Cardiac fibroblast (primary cell): Measurements from ENCODE around the gene APH1B.

Experiments used
- DNase-seq, 2 donors: peaks; one replicate each; pipeline versions ENCODE4 v3.0.0 to v3.0.0-alpha.2; 2010; ENCODE audit warnings: low read depth in 2 of 2
- H3K4me3 ChIP-seq, 2 donors: replicated peaks in 1 of 2; 1 replicate in 1 of 2; 2 replicates in 1 of 2; pipeline ENCODE4 v1.5.1; 2011; ENCODE audit warnings: low read depth in 2 of 2, low read length in 2 of 2, mild to moderate bottlenecking in 2 of 2, moderate library complexity in 1 of 2
- TF ChIP-seq, protein P1 (sequence below): IDR thresholded peaks from one replicate; pipeline ENCODE4 v1.5.1; 2011; ENCODE audit warnings: low read depth, mild to moderate bottlenecking, low read length, inconsistent platforms

APH1B gene

DNA sequence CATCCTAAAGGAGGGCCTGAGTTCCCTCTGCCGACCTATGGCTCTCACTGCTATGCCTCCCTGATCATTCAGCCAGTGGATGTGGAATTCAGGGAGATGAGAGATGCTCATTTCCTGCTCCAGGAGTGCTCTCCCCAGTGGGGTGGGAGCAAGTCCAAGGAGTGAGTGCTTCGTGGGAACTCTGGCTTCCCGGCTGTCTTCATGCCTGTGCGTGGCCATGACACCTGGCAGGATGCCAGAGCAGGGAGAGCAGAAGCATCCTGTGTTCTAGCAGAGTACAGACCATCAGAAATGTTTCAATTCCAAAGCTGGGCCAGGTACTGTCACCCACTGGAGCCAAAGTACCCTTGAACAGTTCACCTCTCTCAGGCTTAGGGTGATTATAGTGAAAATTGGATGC lies 45.1 kb downstream of the APH1B start:
- TF ChIP-seq, protein P1, sequence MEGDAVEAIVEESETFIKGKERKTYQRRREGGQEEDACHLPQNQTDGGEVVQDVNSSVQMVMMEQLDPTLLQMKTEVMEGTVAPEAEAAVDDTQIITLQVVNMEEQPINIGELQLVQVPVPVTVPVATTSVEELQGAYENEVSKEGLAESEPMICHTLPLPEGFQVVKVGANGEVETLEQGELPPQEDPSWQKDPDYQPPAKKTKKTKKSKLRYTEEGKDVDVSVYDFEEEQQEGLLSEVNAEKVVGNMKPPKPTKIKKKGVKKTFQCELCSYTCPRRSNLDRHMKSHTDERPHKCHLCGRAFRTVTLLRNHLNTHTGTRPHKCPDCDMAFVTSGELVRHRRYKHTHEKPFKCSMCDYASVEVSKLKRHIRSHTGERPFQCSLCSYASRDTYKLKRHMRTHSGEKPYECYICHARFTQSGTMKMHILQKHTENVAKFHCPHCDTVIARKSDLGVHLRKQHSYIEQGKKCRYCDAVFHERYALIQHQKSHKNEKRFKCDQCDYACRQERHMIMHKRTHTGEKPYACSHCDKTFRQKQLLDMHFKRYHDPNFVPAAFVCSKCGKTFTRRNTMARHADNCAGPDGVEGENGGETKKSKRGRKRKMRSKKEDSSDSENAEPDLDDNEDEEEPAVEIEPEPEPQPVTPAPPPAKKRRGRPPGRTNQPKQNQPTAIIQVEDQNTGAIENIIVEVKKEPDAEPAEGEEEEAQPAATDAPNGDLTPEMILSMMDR, result no peak
- peak; percentile 52 to 56 for DNase-seq

DNA sequence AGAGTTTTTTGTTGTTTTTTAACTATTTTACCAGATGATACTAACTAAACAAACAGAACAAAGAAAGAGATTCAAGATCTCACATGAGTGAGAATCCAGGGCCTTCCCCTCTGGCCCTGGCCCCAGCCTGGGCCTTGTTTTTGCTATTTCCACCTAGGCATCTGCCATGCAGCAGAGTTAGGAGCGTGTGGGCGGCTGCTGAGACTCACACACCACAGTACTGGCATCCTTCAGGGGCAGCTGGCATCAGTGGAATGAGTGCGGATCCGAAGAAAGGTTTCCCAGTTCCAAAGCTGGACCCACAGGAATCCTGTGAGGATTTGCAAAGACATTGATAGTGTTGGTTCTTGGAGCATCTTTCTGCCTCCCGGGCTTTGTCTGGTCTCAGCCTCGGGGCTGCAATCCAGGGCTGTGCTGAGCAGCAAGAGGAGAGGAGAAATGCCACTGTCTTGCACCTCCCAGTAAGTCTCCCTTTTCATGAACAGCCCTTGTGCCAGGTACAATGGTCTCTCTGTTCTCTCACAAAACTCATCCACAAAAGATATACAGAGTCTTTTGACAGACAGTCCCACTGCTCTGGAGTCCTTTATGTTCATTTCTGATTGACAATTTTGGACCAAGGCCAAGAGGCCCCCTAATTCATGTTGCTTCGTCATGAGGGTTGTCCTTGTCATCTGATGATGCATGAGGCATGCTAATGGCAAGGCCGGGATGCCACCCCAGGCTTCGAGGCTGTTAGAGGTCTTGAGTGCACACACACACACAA lies 46.6 kb downstream of the APH1B start:
- DNase-seq, result no peak
- H3K4me3 ChIP-seq, result no peak overlapping the region
- TF ChIP-seq, protein P1, result no peak

More for the DNA sequence above, 45.1 kb downstream of the APH1B start:
- no peak overlapping the region for H3K4me3 ChIP-seq

DNA sequence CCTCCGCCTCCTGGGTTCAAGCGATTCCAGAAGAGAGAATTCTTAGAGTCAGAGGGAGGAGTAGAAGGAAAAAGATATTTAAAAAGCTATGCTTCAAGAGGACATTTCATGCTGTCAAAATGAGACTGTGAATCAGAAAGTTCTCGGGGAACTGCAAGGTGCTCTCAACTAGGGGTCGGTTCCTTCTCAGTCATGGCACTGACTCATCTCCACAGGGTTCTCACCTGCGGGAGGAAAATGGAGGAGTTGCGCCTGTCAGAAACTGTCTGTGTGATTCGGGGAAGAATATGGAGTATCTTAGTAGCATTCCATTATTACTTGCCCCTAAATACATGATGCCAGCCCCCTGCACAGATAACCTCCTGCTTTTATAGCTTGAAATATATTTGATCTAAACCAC lies 47.4 kb downstream of the APH1B start:
- H3K4me3 ChIP-seq, result no peak overlapping the region
- TF ChIP-seq, protein P1, result no peak
- no peak for DNase-seq

DNA sequence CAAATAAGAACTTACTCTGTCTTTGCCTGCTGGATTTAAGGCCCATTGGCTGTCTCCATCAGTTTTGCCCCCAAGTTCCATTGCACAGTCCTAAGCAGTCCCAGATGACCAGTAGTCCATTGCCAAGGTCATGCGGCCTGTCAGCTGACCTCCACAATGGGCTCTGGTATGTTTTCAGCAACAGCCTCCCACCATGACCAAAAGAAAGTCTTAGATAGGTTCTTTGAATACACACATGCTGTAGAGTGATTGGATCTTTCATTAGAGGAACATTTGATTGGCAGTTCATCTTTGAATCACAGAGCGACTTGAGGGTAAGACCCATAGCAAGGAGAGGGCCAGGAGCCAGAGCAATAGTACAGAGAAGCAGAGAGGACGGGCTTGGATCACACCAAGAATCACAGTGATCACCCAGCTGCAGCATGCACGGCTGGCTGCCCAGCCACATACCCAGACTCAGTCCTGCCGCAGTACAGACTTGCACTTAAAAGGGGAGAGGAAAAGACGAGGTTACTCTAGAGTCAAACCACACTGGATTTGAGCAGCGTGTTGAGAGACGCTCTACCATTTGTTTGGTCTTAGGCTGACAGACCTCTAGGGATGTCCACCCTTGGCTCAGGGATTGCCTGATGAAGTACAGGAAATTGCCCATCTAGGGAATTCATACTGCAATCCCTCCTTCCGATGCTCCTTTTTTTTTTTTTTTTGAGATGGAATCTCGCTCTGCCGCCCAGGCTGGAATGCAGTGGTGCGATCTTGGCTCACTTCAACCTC lies 50.4 kb downstream of the APH1B start:
- TF ChIP-seq, protein P1, result no peak
- DNase-seq, result peak in 1 of 2 donors; percentile 50
- H3K4me3 ChIP-seq, result no peak overlapping the region

DNA sequence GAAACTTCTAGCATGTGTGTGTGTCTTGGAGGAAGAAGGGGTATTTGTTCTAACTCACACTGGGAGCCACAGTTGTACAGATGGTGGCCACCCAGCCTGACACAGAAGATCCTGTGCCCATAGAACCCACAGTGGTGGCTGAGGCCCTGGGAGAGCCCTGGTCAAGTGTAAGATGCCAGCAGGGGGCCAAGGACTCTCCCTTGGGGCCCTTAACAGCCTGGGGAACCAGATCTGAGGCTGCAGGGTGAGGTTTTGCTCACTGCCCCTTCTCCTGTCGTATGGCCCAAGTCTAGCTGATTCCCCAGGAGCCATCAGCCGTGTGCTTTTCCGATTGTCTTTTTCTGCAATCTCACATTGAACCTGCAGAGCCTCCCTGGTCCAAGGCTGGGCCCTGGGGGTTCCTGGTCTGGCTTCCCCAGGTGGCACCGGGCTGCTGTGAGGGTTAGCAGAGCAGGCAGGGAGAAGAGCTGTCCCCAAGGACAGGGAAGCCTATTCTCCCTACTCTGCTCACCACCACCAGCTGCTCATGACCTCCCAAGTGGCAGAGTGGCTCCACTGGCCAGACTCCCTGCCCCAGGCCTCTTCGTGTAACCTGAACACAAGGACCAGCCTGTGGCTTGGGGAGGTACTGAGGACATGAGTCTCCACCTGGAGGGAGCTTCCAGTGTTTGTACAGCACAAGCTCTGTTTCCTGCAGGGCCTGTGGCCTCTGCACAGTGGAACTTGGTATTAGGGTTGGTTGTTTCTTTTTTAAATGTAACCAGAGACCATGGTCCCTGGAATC lies 52.4 kb downstream of the APH1B start:
- no peak for DNase-seq
- TF ChIP-seq, protein P1, result no peak
- no peak overlapping the region for H3K4me3 ChIP-seq

DNA sequence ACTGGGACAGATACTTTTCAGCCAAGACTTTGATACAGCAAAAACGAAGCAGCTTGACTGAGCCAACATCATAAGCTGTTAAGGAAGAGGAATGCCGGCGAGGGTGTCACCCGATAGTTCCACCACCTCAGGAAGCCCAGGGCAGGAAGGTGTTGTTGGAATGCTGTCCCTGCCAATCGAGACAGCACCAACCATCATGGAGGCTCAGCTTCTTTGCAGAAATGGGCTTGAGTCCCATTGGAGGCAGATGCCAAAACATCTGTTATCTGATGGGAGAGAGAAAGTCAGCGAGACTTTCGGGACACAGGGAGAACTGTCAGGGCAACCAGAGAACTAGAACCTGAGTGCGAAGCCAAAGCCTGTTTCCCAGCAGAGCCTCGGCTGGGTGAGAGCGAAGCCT lies 53.5 kb downstream of the APH1B start:
- TF ChIP-seq, protein P1, result no peak
- no peak overlapping the region for H3K4me3 ChIP-seq
- DNase-seq, result no peak
